ENCODE data around the gene RNF128. TPM values are rescaled to one million over a fixed set of nuclear protein-coding genes. Genes with fewer than 3 reads are reported as not detected.

Gene RNF128
- total RNA-seq, 4 donors from 2014 or later = under 0.01 to 0.17 (median 0.13) TPM; not detected in 1

GRCh38 chrX:106740193-106740780, 13.8 kb downstream of the RNF128 start:
- H3K9me3 ChIP-seq = no peaks in the 10 kb centered on the region
- H3K4me3 ChIP-seq = no peak overlapping the region
- DNase-seq (ENCODE audit: extremely low spot score) = no peak
- 56% methylated on average over 2 of the region's 2 CpGs for WGBS
- no peaks in the 10 kb centered on the region for H3K4me1 ChIP-seq
- H3K27me3 ChIP-seq = peaks cover 0 to 11% (median 0%) of the 10 kb centered on the region in 4 donors
- intact Hi-C loops (cut with DNase I) = no loop called here
- no peaks in the 10 kb centered on the region for H3K36me3 ChIP-seq
- no peak for TF ChIP-seq POLR2A (IDR thresholded peaks at IDR 0.05; ENCODE audit: low read depth)
- TF ChIP-seq EP300 (IDR thresholded peaks at IDR 0.05) = no peak
- TF ChIP-seq CTCF (IDR thresholded peaks at IDR 0.05) = no peak
- no peak for TF ChIP-seq POLR2AphosphoS5 (IDR thresholded peaks at IDR 0.05)
- no peak overlapping the region for H3K27ac ChIP-seq (replicated peaks in 1 of 4)

- no peak for DNase-seq (ENCODE audit: extremely low spot score)
- H3K4me1 ChIP-seq = no peaks in the 10 kb centered on the region
- WGBS = 69% methylated on average over 2 of the region's 2 CpGs
- intact Hi-C loops (cut with DNase I) = no loop called here
- no peaks in the 10 kb centered on the region for H3K36me3 ChIP-seq
- TF ChIP-seq POLR2AphosphoS5 (IDR thresholded peaks at IDR 0.05) (no peak), POLR2A (IDR thresholded peaks at IDR 0.05; ENCODE audit: low read depth) (no peak), EP300 (IDR thresholded peaks at IDR 0.05) (no peak), CTCF (IDR thresholded peaks at IDR 0.05) (no peak)
- peaks cover 0 to 12% (median 0%) of the 10 kb centered on the region in 4 donors for H3K27me3 ChIP-seq
- H3K4me3 ChIP-seq = no peak overlapping the region
- no peaks in the 10 kb centered on the region for H3K9me3 ChIP-seq
- no peak overlapping the region for H3K27ac ChIP-seq (replicated peaks in 1 of 4)
These were observed 15.7 kb downstream of the RNF128 start for GRCh38 chrX:106742193-106742592.

GRCh38 chrX:106742805-106743204, 16.3 kb downstream of the RNF128 start:
- Histone ChIP-seq H3K4me3 (no peak overlapping the region), H3K27me3 (peaks cover 0 to 12% (median 0%) of the 10 kb centered on the region in 4 donors), H3K4me1 (no peaks in the 10 kb centered on the region), H3K36me3 (no peaks in the 10 kb centered on the region), H3K27ac (replicated peaks in 1 of 4) (no peak overlapping the region), H3K9me3 (peaks cover 0 to 3% (median 0%) of the 10 kb centered on the region in 4 donors)
- TF ChIP-seq POLR2AphosphoS5 (IDR thresholded peaks at IDR 0.05) (no peak), EP300 (IDR thresholded peaks at IDR 0.05) (no peak), CTCF (IDR thresholded peaks at IDR 0.05) (no peak), POLR2A (IDR thresholded peaks at IDR 0.05; ENCODE audit: low read depth) (no peak)
- no peak for DNase-seq (ENCODE audit: extremely low spot score)
- intact Hi-C loops (cut with DNase I) = no loop called here

GRCh38 chrX:106748377-106748776, 21.9 kb downstream of the RNF128 start:
- Histone ChIP-seq H3K4me3 (no peak overlapping the region), H3K4me1 (no peaks in the 10 kb centered on the region), H3K9me3 (peaks cover 0 to 10% (median 0%) of the 10 kb centered on the region in 4 donors), H3K27me3 (peaks cover 0 to 11% (median 0%) of the 10 kb centered on the region in 4 donors), H3K36me3 (no peaks in the 10 kb centered on the region), H3K27ac (replicated peaks in 1 of 4) (no peak overlapping the region)
- intact Hi-C loops (cut with DNase I) = no loop called here
- no peak for DNase-seq (ENCODE audit: extremely low spot score)
- 98% methylated on average over 1 of the region's 1 CpG for WGBS
- TF ChIP-seq CTCF (IDR thresholded peaks at IDR 0.05) (no peak), POLR2A (IDR thresholded peaks at IDR 0.05; ENCODE audit: low read depth) (no peak), EP300 (IDR thresholded peaks at IDR 0.05) (no peak), POLR2AphosphoS5 (IDR thresholded peaks at IDR 0.05) (no peak)

- 68% methylated on average over 3 of the region's 3 CpGs for WGBS
- intact Hi-C loops (cut with DNase I) = no loop called here
- TF ChIP-seq POLR2A (IDR thresholded peaks at IDR 0.05; ENCODE audit: low read depth) (no peak), POLR2AphosphoS5 (IDR thresholded peaks at IDR 0.05) (no peak), CTCF (IDR thresholded peaks at IDR 0.05) (no peak), EP300 (IDR thresholded peaks at IDR 0.05) (no peak)
- Histone ChIP-seq H3K27ac (replicated peaks in 1 of 4) (no peak overlapping the region), H3K4me1 (no peaks in the 10 kb centered on the region), H3K27me3 (peaks cover 0 to 5% (median 0%) of the 10 kb centered on the region in 4 donors), H3K4me3 (no peak overlapping the region), H3K36me3 (no peaks in the 10 kb centered on the region), H3K9me3 (peaks cover 0 to 10% (median 0%) of the 10 kb centered on the region in 4 donors)
- no peak for DNase-seq (ENCODE audit: extremely low spot score)
These were observed 24.9 kb downstream of the RNF128 start for GRCh38 chrX:106751407-106751806.
